Medulla oblongata (tissue), 1 donor: Measurements from ENCODE around the gene GAS6.
"Not testable (repeated sequence)": the region's sequence is repeated elsewhere in the genome, so short reads cannot be mapped to it uniquely, and the experiment has no call there.

Experiments
- DNase-seq: peaks from one replicate; pipeline ENCODE4 v3.0.0-alpha.2; 2015; ENCODE audit errors: extremely low spot score

GAS6 gene

DNA sequence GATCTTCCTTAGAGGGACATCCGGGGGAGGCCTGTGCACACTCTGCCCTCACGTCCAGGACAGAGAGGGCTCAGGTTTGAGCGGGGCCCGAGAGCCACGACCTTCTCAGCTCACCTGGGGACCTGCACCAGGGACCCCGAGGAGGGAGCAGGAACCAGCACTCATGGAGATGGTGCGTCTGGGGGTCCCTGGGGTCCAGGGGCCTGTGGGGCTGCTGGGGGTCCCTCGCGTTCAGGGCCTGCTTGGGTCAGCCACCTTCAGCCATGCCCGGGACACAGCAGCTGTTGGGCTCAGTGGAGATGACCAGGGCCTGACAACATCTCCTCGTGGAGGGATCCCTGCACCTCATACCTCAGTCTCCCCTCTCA is 57.8 kb downstream of the GAS6 start:
- no peak for DNase-seq

DNA sequence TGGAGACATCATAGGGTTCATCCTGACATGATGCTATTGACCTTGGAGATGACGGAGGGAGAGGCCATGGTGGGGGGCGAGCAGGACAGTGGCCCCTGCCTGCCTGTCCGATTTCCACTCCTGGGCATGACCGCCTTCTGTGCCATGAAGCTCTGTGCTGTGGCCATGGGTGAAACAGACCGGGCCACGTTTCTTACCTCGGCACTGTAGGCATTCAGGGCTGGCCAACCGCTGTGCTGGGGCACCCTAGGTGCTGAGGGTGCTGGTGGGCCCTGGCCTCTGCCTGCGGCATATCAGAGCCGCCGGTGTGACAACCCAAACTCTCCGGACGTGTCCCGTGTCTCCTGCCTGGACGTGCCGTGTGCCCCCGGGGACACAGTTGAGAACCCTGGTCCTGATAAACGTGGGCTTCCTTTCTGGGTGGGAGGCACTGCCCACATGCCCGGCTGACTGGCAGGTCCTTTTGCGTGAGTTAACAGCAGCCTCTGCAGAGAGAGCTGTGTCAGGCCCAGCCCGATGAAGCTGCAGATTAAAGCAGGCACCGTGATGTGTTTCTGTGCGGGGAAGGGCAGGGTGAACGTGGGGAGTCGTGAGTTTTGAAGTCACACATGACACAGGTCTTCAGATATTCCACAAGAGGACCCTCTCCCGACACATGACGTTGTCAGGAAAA is 58.3 kb downstream of the GAS6 start:
- no peak for DNase-seq

DNA sequence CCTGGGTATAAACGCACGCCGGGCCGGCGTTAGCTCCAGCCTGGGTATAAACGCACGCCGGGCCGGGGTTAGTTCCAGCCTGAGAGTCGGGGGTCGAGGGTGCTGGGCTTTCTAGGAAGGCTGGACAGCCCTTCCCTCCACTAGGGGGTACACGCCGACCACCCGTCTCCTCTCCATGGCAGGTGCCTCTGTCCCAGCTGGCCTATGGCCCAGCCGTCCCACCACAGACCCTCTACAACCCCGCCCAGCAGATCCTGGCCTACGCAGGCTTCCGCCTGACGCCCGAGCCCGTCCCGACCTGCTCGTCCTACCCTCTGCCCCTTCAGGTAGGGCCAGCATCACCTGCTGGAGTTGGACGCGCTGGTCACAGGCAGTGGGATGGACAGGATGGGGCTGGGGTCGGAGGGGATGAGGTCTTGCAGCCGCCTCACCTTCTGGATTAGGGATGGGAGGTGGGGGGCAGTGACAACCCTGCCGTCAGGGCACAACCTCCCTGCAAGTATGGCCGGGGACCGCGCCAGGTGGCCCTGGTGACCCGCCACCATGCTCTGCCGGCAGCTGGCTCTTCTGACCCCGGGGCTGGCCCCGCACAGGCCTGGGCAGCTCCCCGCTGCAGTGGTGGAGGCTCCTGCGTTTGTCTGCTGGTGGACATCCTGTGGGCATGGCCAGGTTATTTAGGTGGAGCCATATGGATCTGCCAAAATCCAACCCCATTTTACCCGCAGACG is 59.0 kb downstream of the GAS6 start:
- DNase-seq, result no peak

- no peak for DNase-seq
These were observed 59.7 kb downstream of the GAS6 start for GRCh38 chr13:113804017-113804702.

- no peak for DNase-seq
These were observed 60.4 kb downstream of the GAS6 start for GRCh38 chr13:113803409-113804016.

GRCh38 chr13:113802761-113803160 is 61.1 kb downstream of the GAS6 start:
- no peak for DNase-seq

DNA sequence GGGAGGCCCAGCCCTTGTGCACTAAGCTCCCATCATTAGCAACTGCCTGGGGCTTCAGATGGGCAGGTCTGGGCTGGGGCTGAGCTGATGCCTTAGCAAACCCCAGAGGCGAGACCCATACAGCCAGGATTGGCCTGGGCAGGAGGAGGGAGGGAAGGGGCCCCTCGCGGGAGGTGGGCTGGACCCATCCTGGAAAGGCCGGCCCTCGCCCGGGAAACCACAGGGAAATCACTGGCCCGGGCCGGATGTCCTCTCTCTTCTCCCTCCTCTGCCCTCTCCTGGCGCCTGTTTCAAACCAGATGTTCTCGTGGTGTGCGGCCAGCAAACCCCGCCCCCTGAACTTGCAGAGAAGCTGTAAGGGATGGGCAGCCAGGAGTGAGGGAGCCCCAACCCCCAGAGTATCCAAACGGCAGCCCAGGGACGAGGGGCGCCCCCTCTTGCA is 61.8 kb downstream of the GAS6 start:
- no peak for DNase-seq

DNA sequence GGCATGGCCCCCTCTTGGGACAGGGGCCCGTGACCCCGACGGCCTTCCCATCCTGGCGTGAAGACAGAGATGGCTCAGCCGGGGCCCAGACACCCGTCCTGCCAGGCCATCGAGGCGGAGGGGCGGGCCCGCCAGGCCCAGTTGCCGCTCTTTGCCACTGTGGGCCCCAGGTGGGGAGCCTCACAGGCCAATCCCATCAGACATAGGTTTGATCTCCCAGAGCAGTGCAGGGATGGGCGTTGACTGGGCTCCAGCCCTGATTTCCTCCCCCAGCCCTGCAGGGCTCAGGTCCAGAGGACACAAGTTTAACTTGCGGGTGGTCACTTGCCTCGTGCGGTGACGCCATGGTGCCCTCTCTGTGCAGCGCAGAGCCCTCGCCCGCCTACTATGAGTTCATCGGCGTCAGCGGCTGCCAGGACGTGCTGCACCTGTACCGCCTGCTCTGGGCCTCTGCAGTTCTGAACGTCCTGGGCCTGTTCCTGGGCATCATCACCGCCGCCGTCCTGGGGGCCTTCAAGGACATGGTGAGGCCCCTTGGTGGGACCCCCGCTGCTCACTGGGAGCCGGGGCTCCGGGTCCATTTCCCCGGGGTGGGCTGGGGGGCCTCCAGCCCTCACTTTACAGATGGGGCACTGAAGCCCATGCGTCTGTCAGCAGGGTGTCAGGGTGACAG is 62.5 kb downstream of the GAS6 start:
- no peak for DNase-seq

- DNase-seq, result no peak
These were observed 63.3 kb downstream of the GAS6 start for GRCh38 chr13:113800576-113800926.

DNA sequence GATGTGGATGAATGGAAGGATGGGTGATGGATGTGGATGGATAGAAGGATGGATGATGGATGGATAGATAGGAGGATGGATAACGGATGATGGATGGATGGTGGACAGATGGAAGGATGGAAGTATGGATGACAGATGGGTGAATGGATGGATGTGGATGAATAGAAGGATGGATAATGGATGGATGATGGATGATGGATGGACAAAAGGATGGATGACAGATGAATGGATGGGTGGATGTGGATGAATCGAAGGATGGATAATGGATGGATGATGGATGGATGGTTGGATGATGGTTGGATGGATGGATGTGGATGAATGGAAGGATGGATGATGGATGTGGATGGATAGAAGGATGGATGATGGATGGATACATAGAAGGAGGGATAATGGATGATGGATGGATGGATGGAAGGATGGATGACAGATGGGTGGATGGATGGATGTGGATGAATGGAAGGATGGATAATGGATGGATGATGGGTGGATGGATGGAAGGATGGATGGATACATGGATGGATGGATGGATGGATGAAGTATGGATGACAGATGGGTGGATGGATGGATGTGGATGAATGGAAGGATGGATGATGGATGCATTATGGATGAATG is 65.6 kb downstream of the GAS6 start:
- no peak for DNase-seq

GRCh38 chr13:113796964-113797676 is 66.8 kb downstream of the GAS6 start:
- DNase-seq, result no peak

- DNase-seq, result no peak
These were observed 67.5 kb downstream of the GAS6 start for GRCh38 chr13:113796211-113796963.

GRCh38 chr13:113795362-113795761 is 68.5 kb downstream of the GAS6 start:
- not testable (repeated sequence) for DNase-seq

- no peak for DNase-seq
These were observed 69.1 kb downstream of the GAS6 start for GRCh38 chr13:113794764-113795173.

DNA sequence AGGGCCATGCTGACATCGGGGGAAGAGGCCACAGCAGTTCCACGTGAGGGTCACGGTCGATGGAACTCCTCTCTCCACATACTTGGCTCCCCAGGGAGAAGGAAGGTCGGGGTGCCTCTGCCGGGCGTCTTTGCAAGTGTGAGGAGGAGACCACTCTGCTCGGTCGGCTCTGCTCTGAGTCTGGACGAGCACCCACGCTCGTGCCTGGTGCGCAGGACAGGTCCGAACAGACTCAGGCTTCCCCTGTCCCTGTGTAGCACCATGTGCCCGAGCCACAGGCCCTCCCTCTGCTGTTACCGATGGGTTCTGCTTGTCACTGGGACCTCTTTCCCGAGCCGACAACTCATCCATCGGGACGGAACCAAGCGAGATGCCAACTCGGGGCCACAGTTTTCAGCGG is 69.8 kb downstream of the GAS6 start:
- DNase-seq, result no peak

DNA sequence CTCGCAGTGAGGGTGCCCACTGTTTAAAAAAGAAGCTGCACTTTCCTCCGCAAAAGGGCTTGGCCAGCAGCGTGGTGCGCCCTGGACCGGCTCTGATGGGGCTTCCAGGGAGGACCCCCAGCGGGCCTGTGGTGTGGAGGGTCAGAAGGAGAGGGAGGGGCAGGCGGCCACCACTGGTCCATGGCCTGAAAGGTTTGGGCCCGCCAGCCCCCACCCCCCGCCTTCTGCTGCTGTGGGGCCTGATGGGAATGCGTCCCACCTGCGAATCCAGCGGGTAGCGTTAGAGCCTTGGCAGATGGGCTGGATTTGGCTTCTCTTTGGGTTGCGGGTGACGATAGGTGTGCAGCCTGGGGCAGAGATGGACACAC is 70.2 kb downstream of the GAS6 start:
- DNase-seq, result no peak

GRCh38 chr13:113792886-113793717 is 70.8 kb downstream of the GAS6 start:
- DNase-seq, result no peak

DNA sequence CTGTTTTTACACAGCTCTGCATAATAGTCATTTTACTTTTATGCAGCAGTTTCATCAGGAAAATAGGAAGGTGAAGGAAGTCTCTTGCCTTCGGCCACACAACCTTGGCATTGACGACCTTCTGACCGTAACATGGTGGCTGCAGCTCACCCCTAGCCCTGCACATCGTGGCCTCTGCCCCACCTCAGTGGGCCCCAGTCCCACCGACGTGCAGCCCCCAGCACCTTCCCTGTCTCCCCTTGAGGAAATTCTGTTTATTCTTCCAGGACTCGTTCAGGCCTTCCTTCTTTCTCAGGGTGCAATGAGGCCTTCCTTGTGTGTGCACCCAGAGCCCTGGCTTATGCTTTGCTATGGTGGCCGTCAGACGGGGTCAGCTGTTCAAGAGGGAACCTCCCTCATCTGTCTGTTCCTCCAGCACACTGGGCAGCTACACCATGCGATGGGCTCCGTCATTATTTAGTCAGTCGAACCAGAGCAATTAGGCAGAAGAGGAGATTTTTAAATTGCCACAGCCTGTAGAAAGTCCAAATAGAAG is 71.6 kb downstream of the GAS6 start:
- no peak for DNase-seq

- no peak for DNase-seq
These were observed 72.1 kb downstream of the GAS6 start for GRCh38 chr13:113791761-113792160.
